NCI-H2029 (cell line): ENCODE data around the gene CACNA1C.
"Not testable (repeated sequence)": the region's sequence is repeated elsewhere in the genome, so short reads cannot be mapped to it uniquely, and the experiment has no call there.

Experiments
- DNase-seq: peaks from one replicate; lab custom pipeline; 2025; lab: John Stamatoyannopoulos, UW

Gene CACNA1C

GRCh38 chr12:2690348-2691005 is 637.7 kb downstream of the CACNA1C start:
- DNase-seq, result no peak

GRCh38 chr12:2691006-2691344 is 638.2 kb downstream of the CACNA1C start:
- peak; percentile 11 for DNase-seq

GRCh38 chr12:2691345-2692071 is 638.7 kb downstream of the CACNA1C start:
- no peak for DNase-seq

- DNase-seq, result no peak
Measured at GRCh38 chr12:2692080-2692479, 639.3 kb downstream of the CACNA1C start.

GRCh38 chr12:2693244-2693860 is 640.6 kb downstream of the CACNA1C start:
- DNase-seq, result no peak

- no peak for DNase-seq
Measured at GRCh38 chr12:2693980-2694610, 641.3 kb downstream of the CACNA1C start.

GRCh38 chr12:2696136-2696535 is 643.3 kb downstream of the CACNA1C start:
- no peak for DNase-seq

- DNase-seq, result no peak
Measured at GRCh38 chr12:2697057-2697800, 644.4 kb downstream of the CACNA1C start.

GRCh38 chr12:2698566-2698965 is 645.8 kb downstream of the CACNA1C start:
- DNase-seq, result no peak

- DNase-seq, result no peak
Measured at GRCh38 chr12:2710701-2711100, 657.9 kb downstream of the CACNA1C start.

GRCh38 chr12:2719392-2719791 is 666.6 kb downstream of the CACNA1C start:
- DNase-seq, result no peak

- no peak for DNase-seq
Measured at GRCh38 chr12:2722806-2723205, 670.0 kb downstream of the CACNA1C start.

GRCh38 chr12:2732290-2732689 is 679.5 kb downstream of the CACNA1C start:
- no peak for DNase-seq

GRCh38 chr12:2733493-2734355 is 680.9 kb downstream of the CACNA1C start:
- DNase-seq, result no peak

GRCh38 chr12:2735432-2735831 is 682.6 kb downstream of the CACNA1C start:
- DNase-seq, result no peak

- DNase-seq, result no peak
Measured at GRCh38 chr12:2737656-2738241, 685.0 kb downstream of the CACNA1C start.

GRCh38 chr12:2739069-2739468 is 686.3 kb downstream of the CACNA1C start:
- no peak for DNase-seq

GRCh38 chr12:2739832-2740641 is 687.2 kb downstream of the CACNA1C start:
- peak; percentile 14 for DNase-seq

GRCh38 chr12:2742037-2742436 is 689.2 kb downstream of the CACNA1C start:
- DNase-seq, result not testable (repeated sequence)

GRCh38 chr12:2743478-2743877 is 690.7 kb downstream of the CACNA1C start:
- no peak for DNase-seq
